ENCODE results near the gene CPD. TPM values are rescaled to one million over a fixed set of nuclear protein-coding genes. Genes with fewer than 3 reads are reported as not detected.

Gene CPD
- total and polyA plus RNA-seq, 2 of the 13 experiments (the other 11 are each of a cell fraction or from before 2014, with no cell fraction given) = 46.1 to 72.3 TPM

- TF ChIP-seq ZNF770 (CRISPR knock-in tag; IDR thresholded peaks at IDR 0.05) (peak; percentile 70), PHF21A (CRISPR knock-in tag; IDR thresholded peaks at IDR 0.05) (peak; percentile 78), MZF1 (CRISPR knock-in tag; IDR thresholded peaks at IDR 0.05; ENCODE audit: borderline replicate concordance) (no peak), ZNF577 (CRISPR knock-in tag; IDR thresholded peaks at IDR 0.05; ENCODE audit: borderline replicate concordance, low read depth) (no peak), ZSCAN5A (CRISPR knock-in tag; IDR thresholded peaks at IDR 0.05; ENCODE audit: borderline replicate concordance) (peak; percentile 59; the same call in 1 of the 2 replicates), FOXP1 (IDR thresholded peaks at IDR 0.05) (peak; percentile 74), FOXP1 (CRISPR knock-in tag; IDR thresholded peaks at IDR 0.05) (peak; percentile 91), ZBTB38 (CRISPR knock-in tag; IDR thresholded peaks at IDR 0.05) (no peak), ZNF367 (CRISPR knock-in tag; IDR thresholded peaks at IDR 0.05; ENCODE audit: borderline replicate concordance) (no peak), HMGXB3 (CRISPR knock-in tag; IDR thresholded peaks at IDR 0.05; ENCODE audit: borderline replicate concordance) (peak; percentile 79), ZNF230 (CRISPR knock-in tag; IDR thresholded peaks at IDR 0.05) (no peak), ZNF816 (CRISPR knock-in tag; IDR thresholded peaks at IDR 0.05; ENCODE audit: borderline replicate concordance) (0 out of 2 replicates have a peak, but pooled peaks have one; percentile 38), MLX (CRISPR knock-in tag; IDR thresholded peaks at IDR 0.05) (peak; percentile 84; the same call in 1 of the 2 replicates), ZNF564 (CRISPR knock-in tag; IDR thresholded peaks at IDR 0.05) (no peak), NR2F1 (CRISPR knock-in tag; IDR thresholded peaks at IDR 0.05) (peak; percentile 40 to 75; a peak in 2 of 4 replicates)
These were observed 71.6 kb downstream of the CPD start (continued) for GRCh38 chr17:30450125-30451027.
